HG02642 (cell line): Measurements from ENCODE around the gene TACC2.

Source experiments
- ATAC-seq: cut with Tn5 transposase; IDR thresholded peaks from one replicate; pipeline ENCODE4 v1.9.1; 2021; ENCODE audit warnings: mild to moderate bottlenecking; ENCODE audit not compliant: unreplicated experiment, poor library complexity

Gene TACC2

GRCh38 chr10:122158362-122158761 lies 169.4 kb downstream of the TACC2 start:
- ATAC-seq, result no peak

- ATAC-seq, result no peak
These were observed 170.4 kb downstream of the TACC2 start for GRCh38 chr10:122159141-122159970.

DNA sequence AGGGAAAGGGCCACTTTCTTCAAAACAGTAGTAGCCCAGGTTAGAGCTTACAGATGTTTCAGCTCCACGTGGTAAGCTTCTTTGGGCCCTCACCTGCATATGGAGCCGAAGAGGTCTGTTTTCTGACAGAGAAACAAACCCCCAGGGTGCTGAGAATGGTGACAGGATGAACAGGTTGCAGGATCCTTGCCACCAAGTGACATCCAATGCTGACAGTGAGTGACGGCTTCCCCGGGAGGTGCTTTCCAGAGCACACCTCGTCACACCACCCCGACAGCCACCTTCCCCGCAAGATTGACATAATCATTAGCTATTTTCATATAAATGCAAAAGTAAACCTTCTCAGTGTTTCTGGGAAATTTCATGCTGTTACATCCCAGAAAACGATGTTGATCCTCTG lies 172.8 kb downstream of the TACC2 start:
- ATAC-seq, result no peak

DNA sequence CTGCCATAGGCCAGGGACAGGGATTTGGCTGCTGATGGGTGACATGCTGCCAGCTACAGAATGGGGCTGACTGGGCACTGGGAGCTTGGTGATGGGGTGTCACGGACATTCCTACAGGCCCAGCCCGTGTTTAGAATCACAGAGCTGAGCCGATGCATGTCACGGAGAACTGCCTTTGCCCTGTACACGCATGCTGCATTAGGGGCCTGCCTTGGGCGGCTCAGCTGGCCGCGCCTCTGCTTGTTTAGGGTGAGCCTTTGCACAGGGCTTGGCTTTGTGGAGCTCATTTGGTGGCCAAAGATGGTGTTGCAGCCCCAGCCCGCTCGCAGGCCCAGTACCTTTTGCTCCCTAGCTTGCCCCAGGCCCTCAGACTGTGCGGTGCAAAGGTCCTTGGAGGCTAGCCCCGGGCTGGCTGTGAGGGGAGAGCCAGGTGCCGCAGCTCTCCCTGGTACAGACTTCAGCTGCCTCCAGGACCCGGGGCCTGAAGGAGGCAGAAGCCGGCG lies 173.8 kb downstream of the TACC2 start:
- ATAC-seq, result no peak

DNA sequence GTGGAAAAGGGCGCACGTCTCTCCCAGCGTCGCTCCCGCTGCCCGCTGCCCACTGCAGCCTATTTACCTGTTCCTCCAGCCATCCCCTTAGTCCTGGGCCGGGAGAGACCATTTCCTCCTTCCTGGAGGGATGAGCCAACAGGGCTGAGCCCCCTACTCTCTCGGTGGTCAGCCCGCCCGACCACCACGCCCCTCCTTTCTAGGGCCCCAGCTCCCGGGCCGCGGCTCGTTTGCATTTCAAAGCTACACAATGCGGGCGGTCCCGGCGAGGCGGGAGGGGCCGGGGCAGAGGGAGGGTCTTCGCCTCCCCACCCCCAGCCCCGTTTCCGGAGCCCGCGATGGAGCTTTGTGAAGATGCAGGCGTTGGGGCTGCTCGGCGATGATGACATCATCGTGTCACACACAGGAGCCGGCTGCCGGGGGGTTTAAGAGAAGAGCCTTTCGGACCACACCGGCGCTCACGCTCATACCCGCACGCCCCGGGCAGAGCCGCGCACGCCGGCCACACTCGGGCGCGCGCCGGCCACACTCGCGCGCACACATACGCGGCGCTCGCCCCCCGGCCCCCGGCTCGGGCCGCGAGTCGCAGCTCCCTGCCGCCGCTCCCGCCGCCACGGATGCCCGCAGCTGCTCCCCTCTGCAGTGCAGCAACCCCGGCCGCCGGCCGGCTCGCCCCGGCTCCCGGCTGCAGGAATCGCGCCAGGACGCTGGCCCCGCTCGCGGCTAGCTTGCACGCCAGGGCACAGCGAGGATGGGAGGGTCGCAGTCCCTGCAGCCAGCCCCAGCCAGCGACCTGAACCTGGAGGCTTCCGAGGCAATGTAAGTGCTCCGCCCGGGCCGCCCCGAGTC lies 174.4 kb downstream of the TACC2 start:
- no peak for ATAC-seq

DNA sequence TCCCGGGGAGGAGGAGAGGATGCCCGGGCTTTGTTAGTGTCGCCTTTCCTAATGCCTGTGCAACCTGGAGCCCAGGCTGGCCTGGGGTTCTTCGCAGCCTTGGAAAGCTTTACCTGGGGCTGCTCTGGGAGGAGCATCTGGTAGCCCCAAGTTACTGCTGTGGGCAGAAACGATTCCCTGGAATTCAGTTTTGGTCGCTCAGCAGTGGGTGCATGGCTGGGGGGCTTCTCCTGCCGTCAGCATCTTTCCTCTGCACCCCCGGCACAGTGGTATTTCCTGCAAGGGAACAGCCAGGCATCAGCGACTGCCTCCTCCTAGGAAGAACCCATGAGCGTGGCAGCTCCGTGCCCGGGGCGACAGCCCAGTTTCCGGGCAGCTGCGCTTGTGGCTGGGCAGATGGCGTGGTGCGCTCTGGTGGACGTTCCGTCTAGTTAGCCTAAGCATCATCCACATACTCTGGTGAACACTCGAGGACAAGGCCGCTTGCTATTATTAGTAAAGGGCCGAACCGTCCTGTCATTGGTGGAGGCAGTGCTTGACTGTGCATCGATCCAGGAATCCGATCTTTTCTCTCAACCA lies 175.1 kb downstream of the TACC2 start:
- no peak for ATAC-seq

- no peak for ATAC-seq
These were observed 176.0 kb downstream of the TACC2 start for GRCh38 chr10:122164815-122165483.

DNA sequence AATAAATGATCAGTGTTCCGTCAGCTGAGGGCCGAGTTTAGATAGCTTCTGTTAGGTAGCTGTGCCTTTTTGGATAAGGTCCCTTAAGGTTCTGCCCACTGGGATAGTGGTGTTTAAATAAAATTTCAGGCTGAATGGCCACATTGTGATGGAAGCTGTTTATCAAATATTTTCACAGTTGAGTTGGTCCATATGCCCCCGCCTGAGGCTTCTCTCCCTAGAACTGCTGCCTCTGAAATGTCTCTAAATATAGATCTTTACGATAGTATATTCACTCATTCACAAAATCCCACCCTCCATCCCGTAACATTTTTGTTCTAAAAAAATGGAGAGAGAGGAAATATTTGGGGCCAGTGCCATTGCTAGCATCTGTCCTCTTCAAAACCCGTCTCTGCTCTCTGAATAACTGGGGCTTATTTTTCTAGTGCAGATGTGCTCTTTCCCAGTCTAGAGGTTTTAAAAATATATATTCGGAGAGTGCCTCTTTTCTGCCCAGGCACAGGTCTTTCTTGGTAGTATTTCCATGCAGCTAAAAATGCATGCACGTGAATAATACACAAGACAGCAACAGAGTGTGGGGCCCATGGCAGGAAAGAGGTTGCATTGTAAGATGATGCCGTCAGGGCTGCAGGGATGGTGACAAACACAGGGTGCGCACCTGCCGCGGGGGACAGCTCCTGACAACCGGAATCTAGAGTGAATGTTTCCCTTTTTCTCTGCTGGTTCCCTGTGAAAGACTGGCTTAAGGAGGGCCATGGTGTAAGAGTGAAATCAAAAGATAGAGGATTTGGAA lies 176.7 kb downstream of the TACC2 start:
- ATAC-seq, result no peak

DNA sequence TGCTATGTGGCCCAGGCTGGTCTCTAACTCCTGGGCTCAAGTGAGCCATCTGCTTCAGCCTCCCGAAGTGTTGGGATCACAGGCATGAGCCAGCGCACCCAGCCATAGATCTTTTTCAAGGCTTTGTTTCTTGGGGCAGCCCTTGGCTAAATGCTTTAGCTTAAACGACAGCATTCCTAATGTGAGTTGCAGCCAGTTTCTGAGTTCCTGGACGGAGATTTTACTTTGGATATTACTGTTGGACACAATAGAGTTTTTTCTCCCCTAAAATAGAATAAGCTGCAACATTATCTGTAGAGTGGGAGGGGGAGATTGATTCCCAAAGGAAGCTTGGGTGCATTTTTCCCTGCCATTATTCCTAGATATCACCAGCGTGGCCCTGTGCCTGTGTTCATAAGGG lies 179.1 kb downstream of the TACC2 start:
- no peak for ATAC-seq

DNA sequence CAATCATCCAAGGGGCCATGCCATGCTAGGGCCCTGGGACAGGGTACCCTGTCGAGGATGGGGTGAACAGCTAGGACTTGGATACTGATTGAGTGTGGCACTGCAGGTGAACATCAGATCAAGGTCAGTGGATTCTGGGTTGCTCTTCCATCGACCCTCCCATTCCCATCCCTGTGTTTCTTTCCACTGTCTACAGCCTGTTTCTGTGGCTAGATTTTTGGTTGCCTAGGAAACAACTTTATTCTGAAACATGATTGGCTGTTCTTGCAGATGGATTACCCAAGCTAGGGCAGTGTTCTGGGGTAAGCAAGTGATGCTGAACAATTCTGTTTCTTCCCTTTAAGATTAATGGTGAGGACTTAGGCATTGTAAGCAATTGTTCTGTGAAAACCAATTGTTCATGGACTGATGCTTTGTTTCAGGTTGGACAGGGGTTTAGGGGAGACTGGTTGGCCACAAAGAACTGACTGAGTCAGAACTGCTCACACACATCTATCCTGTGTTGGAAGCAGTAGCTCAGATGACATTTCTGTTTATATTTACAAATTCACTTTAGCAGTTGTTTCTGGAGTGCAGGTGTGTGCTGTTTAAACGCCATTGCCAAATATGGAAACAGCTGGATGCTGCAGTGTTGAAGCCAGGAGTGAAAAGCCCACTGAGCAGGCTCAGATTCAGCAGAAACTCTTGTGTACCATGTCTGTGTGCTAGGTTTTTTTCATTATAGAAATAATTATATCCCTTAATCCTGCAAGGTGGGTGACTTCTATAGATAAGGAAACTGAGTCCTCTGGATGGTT lies 179.8 kb downstream of the TACC2 start:
- ATAC-seq, result no peak

GRCh38 chr10:122170802-122171201 lies 181.8 kb downstream of the TACC2 start:
- no peak for ATAC-seq

DNA sequence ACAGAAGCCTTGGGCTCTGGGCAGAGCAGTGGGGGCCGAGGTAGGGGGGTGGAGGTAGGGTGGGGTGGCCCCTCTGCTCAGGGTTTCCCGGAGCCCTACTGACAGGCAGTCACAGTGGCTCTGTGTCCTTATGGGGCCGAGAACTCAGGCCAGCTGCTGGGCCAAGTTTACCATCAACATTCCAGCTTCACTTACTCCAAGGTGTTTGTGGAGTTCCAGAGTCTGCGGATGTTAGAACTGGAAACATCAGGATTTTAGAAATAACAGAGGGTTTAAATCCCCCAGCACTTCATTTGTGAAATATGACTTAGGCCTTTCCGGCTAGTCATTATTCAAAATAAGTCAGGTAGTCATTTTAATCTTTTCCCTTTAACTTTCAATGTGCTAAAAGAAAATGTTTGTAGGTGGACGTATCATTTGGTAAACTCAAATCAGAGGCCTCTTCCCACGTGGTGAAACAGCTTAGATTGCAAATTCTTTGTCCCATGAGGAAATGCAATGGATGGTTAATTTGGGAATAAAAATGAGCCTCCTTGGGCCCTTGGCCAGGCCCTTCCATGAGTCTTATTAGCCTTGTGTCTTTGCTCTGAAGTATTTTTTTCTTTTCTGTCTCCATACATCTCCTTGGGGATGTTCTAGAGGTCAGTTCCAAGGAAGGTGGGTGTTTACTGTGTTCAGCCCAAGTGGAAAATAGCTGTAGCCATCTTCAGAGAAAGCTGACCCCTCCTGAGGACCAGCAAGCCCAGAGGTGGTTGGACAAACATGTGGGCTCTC lies 182.5 kb downstream of the TACC2 start:
- ATAC-seq, result no peak

DNA sequence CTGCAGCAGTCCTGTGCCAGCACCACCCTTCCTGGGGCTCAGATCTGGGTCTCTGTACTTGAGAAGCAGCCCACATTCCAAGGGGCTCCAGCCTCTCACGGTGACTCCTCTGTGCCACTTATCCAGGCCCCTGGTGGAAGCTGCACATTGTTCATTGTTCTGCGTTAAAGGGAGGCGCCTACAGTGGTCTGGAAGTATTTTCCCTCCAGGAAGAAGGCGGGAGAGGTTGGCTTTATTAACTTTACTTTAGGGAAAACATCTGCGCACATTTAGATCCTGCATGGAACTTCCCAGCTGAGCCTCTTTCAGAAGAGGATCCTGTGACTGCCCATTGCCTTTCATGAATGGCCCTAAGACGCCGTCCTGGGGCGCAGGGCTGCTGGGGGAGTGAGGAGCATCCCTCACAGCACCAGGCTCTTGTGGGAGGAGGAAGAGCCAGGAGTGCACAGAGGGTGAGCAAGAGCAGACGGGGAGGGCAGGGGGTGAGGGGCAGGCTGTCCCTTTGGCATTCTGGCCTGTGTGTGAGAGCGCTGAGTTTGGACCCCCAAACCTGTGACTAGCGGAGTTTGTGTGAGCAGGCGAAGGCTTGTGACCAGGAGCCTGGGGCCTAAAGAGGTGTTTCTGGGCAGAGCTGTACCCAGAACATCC lies 183.5 kb downstream of the TACC2 start:
- no peak for ATAC-seq

DNA sequence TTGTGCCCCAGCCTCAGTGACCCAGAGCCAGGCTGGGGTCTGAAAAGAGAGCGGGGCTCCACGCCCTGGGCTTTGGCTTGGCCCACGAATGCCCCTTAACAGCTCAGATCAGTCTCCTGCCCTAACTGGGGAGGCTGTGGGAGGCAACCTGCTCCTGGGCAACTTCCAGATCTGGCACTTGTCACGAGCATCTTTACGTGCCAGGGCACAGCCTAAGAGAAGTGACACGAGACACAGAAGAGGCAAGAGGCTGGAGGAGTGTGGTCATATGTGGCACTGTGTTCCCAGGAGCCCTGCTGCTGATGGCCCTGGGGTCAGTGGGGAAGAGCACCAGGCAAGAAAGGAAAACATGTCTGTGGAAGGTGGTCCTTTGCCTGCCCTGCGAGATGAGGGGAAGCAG lies 184.4 kb downstream of the TACC2 start:
- ATAC-seq, result no peak

- ATAC-seq, result no peak
These were observed 184.9 kb downstream of the TACC2 start for GRCh38 chr10:122173766-122174435.

DNA sequence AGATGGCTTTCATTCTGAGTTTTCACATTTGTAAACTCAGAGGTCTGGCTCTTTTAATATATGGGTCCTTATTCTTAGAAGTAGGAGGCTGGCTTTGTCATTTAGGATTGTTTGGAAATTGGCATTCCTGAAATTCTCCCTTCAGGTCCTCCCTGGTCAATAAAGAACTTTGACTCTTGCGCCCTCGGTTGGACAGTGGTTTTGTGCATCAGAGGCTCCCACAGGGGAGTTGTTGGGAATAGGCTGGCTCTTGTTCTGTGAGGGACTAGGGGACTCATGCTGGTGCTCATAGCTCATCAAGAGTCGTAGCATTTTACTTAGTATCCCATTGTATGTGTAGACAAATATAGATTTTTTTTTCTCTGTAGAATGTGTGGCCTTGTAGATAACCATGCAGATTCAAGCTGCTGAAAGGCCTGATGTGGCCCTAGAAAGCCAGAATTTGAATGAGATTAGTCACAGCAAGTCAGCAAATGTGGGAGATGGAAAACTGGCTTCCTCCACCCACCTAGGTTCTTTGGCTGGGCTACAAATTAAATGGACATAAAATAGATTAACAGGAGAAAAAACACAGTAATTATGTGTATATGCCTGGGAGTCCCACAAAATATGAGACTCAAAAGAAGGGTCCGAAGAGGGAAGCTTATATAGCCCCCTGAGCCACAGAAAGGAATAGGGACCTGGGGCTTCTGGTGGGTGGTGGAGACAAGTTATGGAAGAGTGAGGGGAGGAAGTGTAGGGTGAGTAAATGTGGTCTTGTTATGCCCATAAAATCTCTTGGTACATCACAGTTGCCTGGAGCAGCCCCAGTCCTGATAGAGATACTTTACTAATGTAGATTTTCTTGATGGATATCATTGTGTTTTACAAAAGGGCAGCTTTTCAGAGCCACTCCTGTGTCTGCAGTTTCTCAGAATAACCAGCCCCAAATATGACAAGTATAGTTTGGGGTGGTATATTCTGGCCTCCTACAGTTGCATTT lies 187.6 kb downstream of the TACC2 start:
- no peak for ATAC-seq
